K562 (cell line): Measurements from ENCODE around the gene RBMS1. TPM values are rescaled to one million over a fixed set of nuclear protein-coding genes. Genes with fewer than 3 reads are reported as not detected.

ENCODE experiments used
- ATAC-seq: fragments of 200-7000 bp; cut with Tn5 transposase; 3 replicates; pipeline ENCODE4 v1.9.1; 2020; ENCODE audit warnings: moderate library complexity
- BruUV-seq: library from RNA; stranded (reverse); fragments of 400-500 nt; replicated peaks from 2 replicates; lab custom pipeline; 2021; lab: Mats Ljungman, UMichigan
- CTCF ChIA-PET: fragments of 300-600 bp; formaldehyde crosslinking; extraction: SDS; loops from one replicate; lab custom pipeline; 2021; ENCODE audit warnings: low intra/inter-chr PET ratio; lab: Yijun Ruan, JAX
- POLR2A ChIA-PET: fragments of 300-600, 350-650 bp; sonication (Branson Sonifier 250); formaldehyde crosslinking; extraction: SDS; loops from one replicate; lab custom pipeline; 2021; ENCODE audit warnings: antibody characterized with exemption, inconsistent platforms; lab: Yijun Ruan, JAX
- DNase-seq, 4 experiments: peaks; one replicate each; pipeline versions ENCODE4 v3.0.0 to v3.0.0-alpha.2; 2011 to 2018; ENCODE audit warnings: low spot score in 3 of 4, mixed read lengths in 3 of 4; ENCODE audit errors: extremely low read depth in 1 of 4
- FAIRE-seq: peaks from 2 replicates; lab custom pipeline; 2011; peaks lifted over from hg19 to GRCh38; lab: Jason Lieb, UNC
- H2AFZ ChIP-seq: 2 replicates; pipeline ENCODE4 v1.6.0; 2011; ENCODE audit warnings: low read depth, low read length, control low read depth, inconsistent platforms
- H3K27ac ChIP-seq: fragments of 200-600 bp; 3 replicates; pipeline ENCODE4 v1.8.0; 2011; ENCODE audit warnings: low read depth, mild to moderate bottlenecking, control low read depth, inconsistent platforms, low read length, moderate library complexity, mixed read lengths; ENCODE audit errors: extremely low read depth
- H3K27me3 ChIP-seq, 2 experiments: fragments of 300-600 bp in 1 of 2; 2 replicates in 1 of 2; 3 replicates in 1 of 2; pipeline versions ENCODE4 v1.6.0 to v1.8.0; 2011; ENCODE audit warnings: inconsistent platforms in 2 of 2, low read length in 2 of 2, mild to moderate bottlenecking in 1 of 2, mixed read lengths in 1 of 2, moderate library complexity in 1 of 2; ENCODE audit not compliant: control insufficient read depth in 2 of 2, insufficient read depth in 2 of 2
- H3K36me3 ChIP-seq: fragments of 300-600 bp; 3 replicates; pipeline ENCODE4 v1.8.0; 2011; ENCODE audit warnings: mild to moderate bottlenecking, low read length, inconsistent platforms; ENCODE audit not compliant: control insufficient read depth, insufficient read depth
- H3K4me1 ChIP-seq, 2 experiments: fragments of 200-600 bp in 1 of 2; replicated peaks in 1 of 2; 2 replicates in 1 of 2; 3 replicates in 1 of 2; pipeline versions ENCODE4 v1.5.1 to v1.8.0; 2011; ENCODE audit warnings: inconsistent platforms in 2 of 2, low read length in 2 of 2, mild to moderate bottlenecking in 1 of 2, mixed read lengths in 1 of 2, moderate library complexity in 1 of 2; ENCODE audit not compliant: control insufficient read depth in 2 of 2, insufficient read depth in 2 of 2
- H3K4me2 ChIP-seq: 2 replicates; pipeline ENCODE4 v1.6.1; 2011; ENCODE audit warnings: low read length, control low read depth, inconsistent platforms, mixed read lengths; ENCODE audit not compliant: insufficient read depth
- H3K4me3 ChIP-seq: fragments of 200-600 bp; sonication (generic), shearing (Covaris generic); 2 replicates; pipeline ENCODE4 v1.5.1; 2016; ENCODE audit warnings: control low read depth, inconsistent platforms
- H3K79me2 ChIP-seq: fragments of 200-600 bp; 3 replicates; pipeline ENCODE4 v1.8.0; 2011; ENCODE audit warnings: low read length, inconsistent platforms; ENCODE audit not compliant: control insufficient read depth, insufficient read depth
- H3K9ac ChIP-seq, 2 experiments: 2 replicates each; pipeline versions ENCODE4 v1.6.0 to v1.6.1; 2011; ENCODE audit warnings: low read depth in 2 of 2, low read length in 2 of 2, control low read depth in 1 of 2, inconsistent platforms in 1 of 2, mild to moderate bottlenecking in 1 of 2, mixed read lengths in 1 of 2; ENCODE audit not compliant: insufficient read depth in 1 of 2
- H3K9me1 ChIP-seq: one replicate; pipeline ENCODE4 v1.6.0; 2011; ENCODE audit warnings: inconsistent platforms, mild to moderate bottlenecking, low read length, moderate library complexity; ENCODE audit not compliant: control insufficient read depth, insufficient read depth
- H3K9me3 ChIP-seq: replicated peaks from 2 replicates; pipeline ENCODE4 v1.5.1; 2011; ENCODE audit warnings: low read depth, low read length, inconsistent platforms; ENCODE audit not compliant: control insufficient read depth, insufficient read depth
- H4K20me1 ChIP-seq: replicated peaks from 2 replicates; pipeline ENCODE4 v1.6.1; 2011; ENCODE audit warnings: low read length, inconsistent platforms, mixed read lengths; ENCODE audit not compliant: control insufficient read depth, insufficient read depth
- ELF1 ChIP-seq: fragments of 200-800 bp; sonication (Bioruptor generic); IDR thresholded peaks from 2 replicates; pipeline ENCODE4 v1.6.1; 2016; ENCODE audit warnings: missing genetic modification characterization, missing compliant biosample characterization
- FOS ChIP-seq: IDR thresholded peaks from 3 replicates; pipeline ENCODE4 v1.6.1; 2011; ENCODE audit not compliant: insufficient read length; ENCODE audit errors: extremely low read depth
- MTA2 ChIP-seq: fragments of 450-650 bp; IDR thresholded peaks from 2 replicates; pipeline ENCODE4 v1.6.1; 2016; ENCODE audit warnings: low read depth
- RUNX1 ChIP-seq: sonication (generic); IDR thresholded peaks from 2 replicates; pipeline ENCODE4 v1.6.1; 2016; ENCODE audit warnings: antibody characterized with exemption, low read depth
- TCF3 ChIP-seq: sonication (generic); formaldehyde crosslinking; IDR thresholded peaks from 2 replicates; pipeline ENCODE4 v1.4.0; 2020; ENCODE audit warnings: mild to moderate bottlenecking, missing genetic modification reagents
- ZNF121 ChIP-seq: sonication (generic); formaldehyde crosslinking; conservative IDR thresholded peaks from 2 replicates; pipeline ENCODE4 v1.8.0; 2022; ENCODE audit warnings: missing genetic modification reagents
- ZNF75A ChIP-seq: fragments of 450-650 bp; formaldehyde crosslinking; IDR thresholded peaks from 2 replicates; pipeline ENCODE4 v1.4.0; 2020; ENCODE audit warnings: mild to moderate bottlenecking
- WGBS: fragments of 100-300 bp; shearing (Covaris generic); methylation state at CpG from one replicate; pipeline ENCODE4 v1.1.6; 2016; ENCODE audit warnings: low coverage, mixed read lengths; ENCODE audit not compliant: insufficient coverage; ENCODE audit errors: missing lambda C conversion rate; 5-methylcytosine and 5-hydroxymethylcytosine counted together
- in situ Hi-C: fragments of 300-500 bp; cut with MboI; formaldehyde crosslinking; loops from 4 replicates; pipeline ENCODE4 v1.15.0; 2018; ENCODE audit warnings: inconsistent platforms, mixed read lengths
- intact Hi-C: fragments of 100-400 bp; cut with micrococcal nuclease; formaldehyde crosslinking; loops from 2 replicates; pipeline ENCODE4 v1.14.2; 2022
- polyA plus RNA-seq, 8 experiments: library from polyadenylated mRNA; depleted of rRNA in 4 of 8; stranded (reverse) in 5 of 8; unstranded in 3 of 8; fragments of >200 nt; fragmentation: Nextera tagmentation in 2 of 8; fragmentation: Illumina TruSeq in 1 of 8; extraction: Ambion mirVana in 2 of 8; extraction: Trizol in 1 of 8; gene quantifications; 2 replicates each; pipeline versions ENCODE4 v1.2.1 to v1.2.3, GENCODE V29; 2011 to 2014; ENCODE audit warnings: inconsistent platforms in 1 of 8, missing spikeins in 1 of 8
- total RNA-seq, 7 experiments: library from RNA; depleted of rRNA in 6 of 7; stranded (reverse); fragments of >200 nt in 6 of 7; fragmentation: Illumina TruSeq in 2 of 7; extraction: Trizol in 2 of 7; gene quantifications; 2 replicates each; pipeline versions ENCODE4 v1.2.1 to v1.2.3, GENCODE V29; 2011 to 2021; ENCODE audit warnings: low replicate concordance in 1 of 7
- TF ChIP-seq, protein P1 (sequence below): fragments of 250-450 bp; sonication (Bioruptor Pico); IDR thresholded peaks from 2 replicates; pipeline ENCODE4 v1.8.0; 2021; ENCODE audit warnings: borderline replicate concordance, mild to moderate bottlenecking, moderate library complexity; ENCODE audit not compliant: poor library complexity, severe bottlenecking
- TF ChIP-seq, protein P2 (sequence below): IDR thresholded peaks from 2 replicates; pipeline ENCODE4 v1.6.1; 2014; ENCODE audit warnings: antibody characterized with exemption
- TF ChIP-seq, protein P3 (sequence below): fragments of 450-650 bp; IDR thresholded peaks from 2 replicates; pipeline ENCODE4 v1.6.1; 2016; ENCODE audit warnings: mild to moderate bottlenecking, moderate library complexity

Gene RBMS1
- total and polyA plus RNA-seq, 9 of the 15 experiments (the other 6 are each of a cell fraction or from before 2014, with no cell fraction given), result 0.04 to 0.31 (median 0.09) TPM; not detected in 6

DNA sequence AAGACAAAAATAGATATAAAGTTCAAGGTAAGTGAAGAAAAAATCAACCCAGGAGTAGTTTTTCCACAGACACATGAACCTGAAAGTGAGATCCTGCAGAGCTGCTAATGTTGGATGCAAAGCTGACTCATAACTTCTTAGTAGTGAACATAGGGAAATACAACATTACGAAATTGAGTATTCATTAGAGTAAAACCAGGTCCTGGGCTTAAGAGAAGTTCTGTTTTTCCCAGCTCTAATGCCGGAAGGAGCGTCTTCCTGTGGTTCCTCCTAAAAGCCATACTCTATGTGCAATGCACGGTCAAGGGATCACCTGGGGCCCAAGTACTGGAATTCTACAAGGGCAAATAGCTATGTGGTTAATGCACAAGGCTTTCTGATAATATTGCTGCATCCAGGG, 141.7 kb downstream of the RBMS1 start:
- Histone ChIP-seq H3K9me3 (no peaks in the 10 kb centered on the region), H4K20me1 (no peaks in the 10 kb centered on the region), H3K4me2 (no peak overlapping the region), H3K4me3 (no peak overlapping the region), H3K36me3 (no peaks in the 10 kb centered on the region), H3K27me3 (no peaks in the 10 kb centered on the region), H3K9ac (no peak overlapping the region), H3K27ac (no peak overlapping the region), H3K9me1 (no peaks in the 10 kb centered on the region), H2AFZ (no peak overlapping the region), H3K4me1 (no peaks in the 10 kb centered on the region), H3K79me2 (no peaks in the 10 kb centered on the region)
- FAIRE-seq (no peak), DNase-seq (no peak), ATAC-seq (no peak)
- intact Hi-C loops (no loop called here), in situ Hi-C loops (no loop called here)
- ChIA-PET CTCF (no interaction called here), POLR2A (no interaction called here)
- 0% methylated on average over 4 of the region's 4 CpGs for WGBS
- BruUV-seq, result no TSS peak
- TF ChIP-seq, protein P1, sequence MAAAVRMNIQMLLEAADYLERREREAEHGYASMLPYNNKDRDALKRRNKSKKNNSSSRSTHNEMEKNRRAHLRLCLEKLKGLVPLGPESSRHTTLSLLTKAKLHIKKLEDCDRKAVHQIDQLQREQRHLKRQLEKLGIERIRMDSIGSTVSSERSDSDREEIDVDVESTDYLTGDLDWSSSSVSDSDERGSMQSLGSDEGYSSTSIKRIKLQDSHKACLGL, result no peak
- TF ChIP-seq ELF1 (tag), result no peak
- no peak for TF ChIP-seq RUNX1
- TF ChIP-seq ZNF75A (CRISPR knock-in tag), result no peak
- TF ChIP-seq, protein P2, sequence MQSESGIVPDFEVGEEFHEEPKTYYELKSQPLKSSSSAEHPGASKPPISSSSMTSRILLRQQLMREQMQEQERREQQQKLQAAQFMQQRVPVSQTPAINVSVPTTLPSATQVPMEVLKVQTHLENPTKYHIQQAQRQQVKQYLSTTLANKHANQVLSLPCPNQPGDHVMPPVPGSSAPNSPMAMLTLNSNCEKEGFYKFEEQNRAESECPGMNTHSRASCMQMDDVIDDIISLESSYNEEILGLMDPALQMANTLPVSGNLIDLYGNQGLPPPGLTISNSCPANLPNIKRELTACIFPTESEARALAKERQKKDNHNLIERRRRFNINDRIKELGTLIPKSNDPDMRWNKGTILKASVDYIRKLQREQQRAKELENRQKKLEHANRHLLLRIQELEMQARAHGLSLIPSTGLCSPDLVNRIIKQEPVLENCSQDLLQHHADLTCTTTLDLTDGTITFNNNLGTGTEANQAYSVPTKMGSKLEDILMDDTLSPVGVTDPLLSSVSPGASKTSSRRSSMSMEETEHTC, result no peak
- TF ChIP-seq FOS, result no peak
- TF ChIP-seq, protein P3, sequence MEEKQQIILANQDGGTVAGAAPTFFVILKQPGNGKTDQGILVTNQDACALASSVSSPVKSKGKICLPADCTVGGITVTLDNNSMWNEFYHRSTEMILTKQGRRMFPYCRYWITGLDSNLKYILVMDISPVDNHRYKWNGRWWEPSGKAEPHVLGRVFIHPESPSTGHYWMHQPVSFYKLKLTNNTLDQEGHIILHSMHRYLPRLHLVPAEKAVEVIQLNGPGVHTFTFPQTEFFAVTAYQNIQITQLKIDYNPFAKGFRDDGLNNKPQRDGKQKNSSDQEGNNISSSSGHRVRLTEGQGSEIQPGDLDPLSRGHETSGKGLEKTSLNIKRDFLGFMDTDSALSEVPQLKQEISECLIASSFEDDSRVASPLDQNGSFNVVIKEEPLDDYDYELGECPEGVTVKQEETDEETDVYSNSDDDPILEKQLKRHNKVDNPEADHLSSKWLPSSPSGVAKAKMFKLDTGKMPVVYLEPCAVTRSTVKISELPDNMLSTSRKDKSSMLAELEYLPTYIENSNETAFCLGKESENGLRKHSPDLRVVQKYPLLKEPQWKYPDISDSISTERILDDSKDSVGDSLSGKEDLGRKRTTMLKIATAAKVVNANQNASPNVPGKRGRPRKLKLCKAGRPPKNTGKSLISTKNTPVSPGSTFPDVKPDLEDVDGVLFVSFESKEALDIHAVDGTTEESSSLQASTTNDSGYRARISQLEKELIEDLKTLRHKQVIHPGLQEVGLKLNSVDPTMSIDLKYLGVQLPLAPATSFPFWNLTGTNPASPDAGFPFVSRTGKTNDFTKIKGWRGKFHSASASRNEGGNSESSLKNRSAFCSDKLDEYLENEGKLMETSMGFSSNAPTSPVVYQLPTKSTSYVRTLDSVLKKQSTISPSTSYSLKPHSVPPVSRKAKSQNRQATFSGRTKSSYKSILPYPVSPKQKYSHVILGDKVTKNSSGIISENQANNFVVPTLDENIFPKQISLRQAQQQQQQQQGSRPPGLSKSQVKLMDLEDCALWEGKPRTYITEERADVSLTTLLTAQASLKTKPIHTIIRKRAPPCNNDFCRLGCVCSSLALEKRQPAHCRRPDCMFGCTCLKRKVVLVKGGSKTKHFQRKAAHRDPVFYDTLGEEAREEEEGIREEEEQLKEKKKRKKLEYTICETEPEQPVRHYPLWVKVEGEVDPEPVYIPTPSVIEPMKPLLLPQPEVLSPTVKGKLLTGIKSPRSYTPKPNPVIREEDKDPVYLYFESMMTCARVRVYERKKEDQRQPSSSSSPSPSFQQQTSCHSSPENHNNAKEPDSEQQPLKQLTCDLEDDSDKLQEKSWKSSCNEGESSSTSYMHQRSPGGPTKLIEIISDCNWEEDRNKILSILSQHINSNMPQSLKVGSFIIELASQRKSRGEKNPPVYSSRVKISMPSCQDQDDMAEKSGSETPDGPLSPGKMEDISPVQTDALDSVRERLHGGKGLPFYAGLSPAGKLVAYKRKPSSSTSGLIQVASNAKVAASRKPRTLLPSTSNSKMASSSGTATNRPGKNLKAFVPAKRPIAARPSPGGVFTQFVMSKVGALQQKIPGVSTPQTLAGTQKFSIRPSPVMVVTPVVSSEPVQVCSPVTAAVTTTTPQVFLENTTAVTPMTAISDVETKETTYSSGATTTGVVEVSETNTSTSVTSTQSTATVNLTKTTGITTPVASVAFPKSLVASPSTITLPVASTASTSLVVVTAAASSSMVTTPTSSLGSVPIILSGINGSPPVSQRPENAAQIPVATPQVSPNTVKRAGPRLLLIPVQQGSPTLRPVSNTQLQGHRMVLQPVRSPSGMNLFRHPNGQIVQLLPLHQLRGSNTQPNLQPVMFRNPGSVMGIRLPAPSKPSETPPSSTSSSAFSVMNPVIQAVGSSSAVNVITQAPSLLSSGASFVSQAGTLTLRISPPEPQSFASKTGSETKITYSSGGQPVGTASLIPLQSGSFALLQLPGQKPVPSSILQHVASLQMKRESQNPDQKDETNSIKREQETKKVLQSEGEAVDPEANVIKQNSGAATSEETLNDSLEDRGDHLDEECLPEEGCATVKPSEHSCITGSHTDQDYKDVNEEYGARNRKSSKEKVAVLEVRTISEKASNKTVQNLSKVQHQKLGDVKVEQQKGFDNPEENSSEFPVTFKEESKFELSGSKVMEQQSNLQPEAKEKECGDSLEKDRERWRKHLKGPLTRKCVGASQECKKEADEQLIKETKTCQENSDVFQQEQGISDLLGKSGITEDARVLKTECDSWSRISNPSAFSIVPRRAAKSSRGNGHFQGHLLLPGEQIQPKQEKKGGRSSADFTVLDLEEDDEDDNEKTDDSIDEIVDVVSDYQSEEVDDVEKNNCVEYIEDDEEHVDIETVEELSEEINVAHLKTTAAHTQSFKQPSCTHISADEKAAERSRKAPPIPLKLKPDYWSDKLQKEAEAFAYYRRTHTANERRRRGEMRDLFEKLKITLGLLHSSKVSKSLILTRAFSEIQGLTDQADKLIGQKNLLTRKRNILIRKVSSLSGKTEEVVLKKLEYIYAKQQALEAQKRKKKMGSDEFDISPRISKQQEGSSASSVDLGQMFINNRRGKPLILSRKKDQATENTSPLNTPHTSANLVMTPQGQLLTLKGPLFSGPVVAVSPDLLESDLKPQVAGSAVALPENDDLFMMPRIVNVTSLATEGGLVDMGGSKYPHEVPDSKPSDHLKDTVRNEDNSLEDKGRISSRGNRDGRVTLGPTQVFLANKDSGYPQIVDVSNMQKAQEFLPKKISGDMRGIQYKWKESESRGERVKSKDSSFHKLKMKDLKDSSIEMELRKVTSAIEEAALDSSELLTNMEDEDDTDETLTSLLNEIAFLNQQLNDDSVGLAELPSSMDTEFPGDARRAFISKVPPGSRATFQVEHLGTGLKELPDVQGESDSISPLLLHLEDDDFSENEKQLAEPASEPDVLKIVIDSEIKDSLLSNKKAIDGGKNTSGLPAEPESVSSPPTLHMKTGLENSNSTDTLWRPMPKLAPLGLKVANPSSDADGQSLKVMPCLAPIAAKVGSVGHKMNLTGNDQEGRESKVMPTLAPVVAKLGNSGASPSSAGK, result no peak
- TF ChIP-seq MTA2, result no peak
- TF ChIP-seq ZNF121 (CRISPR knock-in tag), result no peak
- no peak for TF ChIP-seq TCF3 (CRISPR knock-in tag)
